Subcutaneous abdominal adipose tissue (tissue), 5 donors: ENCODE data around the gene ARHGAP15.

Experiments
- H3K27ac ChIP-seq: one replicate; pipeline ENCODE4 v1.7.0; 2013; ENCODE audit warnings: low read depth, mild to moderate bottlenecking, inconsistent platforms, low read length, moderate library complexity
- H3K27me3 ChIP-seq, 5 donors: one replicate each; pipeline ENCODE4 v1.7.0; 2013; ENCODE audit warnings: low read length in 5 of 5, inconsistent platforms in 1 of 5; ENCODE audit not compliant: control insufficient read depth in 5 of 5, insufficient read depth in 4 of 5
- H3K36me3 ChIP-seq, 5 donors: one replicate each; pipeline ENCODE4 v1.7.0; 2013; ENCODE audit warnings: low read length in 5 of 5; ENCODE audit not compliant: control insufficient read depth in 5 of 5, insufficient read depth in 5 of 5
- H3K4me1 ChIP-seq, 5 donors: one replicate each; pipeline ENCODE4 v1.7.0; 2013; ENCODE audit warnings: low read length in 5 of 5, mild to moderate bottlenecking in 3 of 5, moderate library complexity in 1 of 5; ENCODE audit not compliant: control insufficient read depth in 5 of 5, insufficient read depth in 5 of 5
- H3K4me3 ChIP-seq, 5 donors: one replicate each; pipeline ENCODE4 v1.7.0; 2013; ENCODE audit warnings: low read length in 5 of 5, low read depth in 1 of 5
- H3K9ac ChIP-seq, 5 donors: one replicate each; pipeline ENCODE4 v1.7.0; 2013; ENCODE audit warnings: low read length in 5 of 5, mild to moderate bottlenecking in 4 of 5, moderate library complexity in 3 of 5
- H3K9me3 ChIP-seq, 5 donors: one replicate each; pipeline ENCODE4 v1.7.0; 2013; ENCODE audit warnings: low read length in 5 of 5; ENCODE audit not compliant: control insufficient read depth in 5 of 5
- donor health status: healthy.
- donor health status: healthy.
- donor health status: healthy.
- donor health status: healthy.
- donor health status: healthy.

ARHGAP15 gene

DNA sequence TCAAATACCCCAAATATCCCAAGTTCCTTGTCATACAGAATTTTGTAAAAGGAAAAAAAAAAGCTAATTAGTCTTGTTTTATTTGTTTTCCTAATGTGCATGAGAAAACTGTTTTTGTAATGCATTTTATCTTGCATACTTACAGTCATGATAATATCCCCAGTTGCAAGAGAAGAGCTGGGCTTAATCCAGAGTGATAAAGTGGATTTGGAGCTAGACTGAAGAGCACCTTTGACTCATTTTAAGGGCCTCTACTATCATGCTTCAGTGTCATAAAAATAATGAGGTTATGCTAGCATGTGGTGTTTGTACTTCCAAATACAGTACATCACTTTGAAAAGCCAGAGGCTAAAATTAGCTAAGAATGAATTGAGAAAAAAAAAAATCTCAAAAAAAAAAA is 26.4 kb downstream of the ARHGAP15 start:
- H3K9ac ChIP-seq = no peak overlapping the region

DNA sequence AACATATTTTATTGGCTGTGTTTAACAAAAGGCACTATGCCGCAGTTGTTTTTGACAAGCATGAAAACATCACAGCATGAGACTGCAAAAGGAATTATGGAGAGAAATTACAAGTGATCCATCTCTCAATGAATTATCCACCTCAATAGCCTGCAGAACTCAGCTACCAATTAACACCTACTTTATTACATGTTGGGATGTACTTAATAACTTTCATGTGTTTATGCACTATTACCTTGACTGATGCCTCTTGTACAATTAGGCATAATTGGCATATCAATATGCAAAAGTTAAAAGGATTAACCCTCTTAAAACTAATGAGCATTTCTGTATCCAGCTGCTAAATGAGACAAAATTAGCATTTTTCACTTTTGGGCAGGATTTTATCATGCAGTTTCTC is 27.8 kb downstream of the ARHGAP15 start:
- Histone ChIP-seq H3K27ac (no peak overlapping the region), H3K4me3 (no peak overlapping the region), H3K27me3 (peaks cover 0 to 3% (median 0%) of the 10 kb centered on the region in 5 donors), H3K9me3 (no peaks in the 10 kb centered on the region), H3K4me1 (no peaks in the 10 kb centered on the region), H3K9ac (no peak overlapping the region), H3K36me3 (no peaks in the 10 kb centered on the region)

More for the DNA sequence above, 26.4 kb downstream of the ARHGAP15 start:
- Histone ChIP-seq H3K36me3 (no peaks in the 10 kb centered on the region), H3K27ac (no peak overlapping the region), H3K4me3 (no peak overlapping the region), H3K4me1 (no peaks in the 10 kb centered on the region), H3K9me3 (no peaks in the 10 kb centered on the region), H3K27me3 (no peaks in the 10 kb centered on the region)

DNA sequence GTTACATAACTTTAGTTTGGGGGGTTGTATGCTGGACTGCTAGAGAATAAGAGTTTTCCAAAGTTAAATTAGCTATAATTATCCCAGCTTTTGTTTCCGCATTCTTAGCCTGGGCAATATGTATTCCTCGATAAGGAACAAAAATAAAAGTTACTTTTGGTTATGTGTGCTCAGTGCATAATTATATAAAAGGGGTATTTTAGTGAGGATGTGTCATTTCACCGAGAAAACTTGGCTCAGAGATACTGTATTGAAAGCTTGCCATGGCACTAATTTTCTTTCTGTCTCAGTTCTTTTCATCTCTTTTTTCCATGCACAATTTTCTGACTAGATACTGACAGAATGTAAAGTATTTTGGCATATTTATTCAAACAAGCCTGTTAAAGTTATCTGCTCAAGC is 28.2 kb downstream of the ARHGAP15 start:
- no peak overlapping the region for H3K27ac ChIP-seq
- H3K4me1 ChIP-seq = no peaks in the 10 kb centered on the region
- H3K4me3 ChIP-seq = no peak overlapping the region

DNA sequence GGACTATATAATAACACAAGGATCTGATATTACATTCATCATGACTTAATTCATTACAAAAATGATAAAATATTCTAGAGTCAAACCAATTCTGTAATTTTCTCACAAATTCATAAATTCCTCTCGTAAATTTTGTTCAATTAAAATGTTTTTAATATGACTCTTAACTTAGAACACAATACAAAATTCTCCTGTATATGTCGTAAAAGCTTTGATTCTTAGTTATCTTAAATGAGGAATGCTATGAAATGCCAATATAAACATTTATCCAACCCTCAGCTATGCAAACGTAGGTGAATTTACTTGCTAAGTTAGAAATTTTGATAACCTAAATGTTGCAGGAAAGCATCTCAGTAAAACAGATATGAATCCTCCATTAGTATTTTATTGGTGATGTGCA is 28.9 kb downstream of the ARHGAP15 start:
- H3K9ac ChIP-seq = no peak overlapping the region
- H3K9me3 ChIP-seq = no peaks in the 10 kb centered on the region
- H3K27ac ChIP-seq = no peak overlapping the region
- peaks cover 0 to 3% (median 0%) of the 10 kb centered on the region in 5 donors for H3K27me3 ChIP-seq
- H3K4me1 ChIP-seq = no peaks in the 10 kb centered on the region
- no peaks in the 10 kb centered on the region for H3K36me3 ChIP-seq
- no peak overlapping the region for H3K4me3 ChIP-seq

More for the DNA sequence above, 28.2 kb downstream of the ARHGAP15 start:
- H3K27me3 ChIP-seq = peaks cover 0 to 3% (median 0%) of the 10 kb centered on the region in 5 donors
- H3K9me3 ChIP-seq = no peaks in the 10 kb centered on the region
- H3K9ac ChIP-seq = no peak overlapping the region
- H3K36me3 ChIP-seq = no peaks in the 10 kb centered on the region

DNA sequence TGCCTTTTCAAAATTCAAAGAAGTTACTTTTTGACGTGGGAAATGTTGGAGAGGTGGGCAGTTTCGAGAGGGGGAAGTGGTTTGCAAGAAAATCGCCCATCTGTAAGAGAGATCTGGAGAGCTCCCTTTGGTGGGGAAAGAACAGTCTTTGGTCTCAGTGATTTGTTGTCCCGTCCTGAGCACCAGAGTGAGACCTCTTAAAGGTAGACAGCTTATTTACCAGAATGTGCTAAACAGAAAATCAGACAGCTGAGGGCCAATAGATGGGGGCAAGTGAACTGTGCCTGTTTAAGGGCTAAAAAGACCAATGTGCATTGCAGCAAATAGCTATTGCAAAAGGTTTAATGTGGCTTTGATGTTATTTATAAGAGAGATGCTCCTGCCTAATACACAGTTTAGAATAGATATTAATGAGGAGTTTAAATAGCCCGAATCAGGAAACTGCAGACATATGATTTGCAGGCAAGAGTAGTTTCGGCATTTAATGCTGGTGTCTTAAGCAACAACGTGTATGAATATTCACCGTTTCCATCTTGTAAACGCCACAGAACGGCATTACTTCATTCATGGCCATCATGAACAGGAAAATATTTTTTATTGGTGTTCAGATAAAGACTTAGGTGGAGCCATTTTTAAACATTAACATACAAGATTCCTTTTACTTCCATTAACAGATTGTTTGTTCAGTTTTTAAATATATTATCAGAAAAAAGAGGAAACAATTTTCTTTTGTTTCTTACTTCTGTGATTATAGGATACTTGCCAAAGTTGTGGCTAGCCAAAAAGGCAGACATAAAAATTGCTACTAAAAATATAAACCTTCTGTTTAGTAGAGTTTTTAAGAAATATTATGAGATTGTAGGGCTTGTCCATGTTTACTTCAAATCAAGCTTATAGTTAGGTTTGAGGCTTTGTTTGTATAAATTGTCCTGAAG is 29.6 kb downstream of the ARHGAP15 start:
- no peak overlapping the region for H3K4me3 ChIP-seq
- H3K36me3 ChIP-seq = no peaks in the 10 kb centered on the region

DNA sequence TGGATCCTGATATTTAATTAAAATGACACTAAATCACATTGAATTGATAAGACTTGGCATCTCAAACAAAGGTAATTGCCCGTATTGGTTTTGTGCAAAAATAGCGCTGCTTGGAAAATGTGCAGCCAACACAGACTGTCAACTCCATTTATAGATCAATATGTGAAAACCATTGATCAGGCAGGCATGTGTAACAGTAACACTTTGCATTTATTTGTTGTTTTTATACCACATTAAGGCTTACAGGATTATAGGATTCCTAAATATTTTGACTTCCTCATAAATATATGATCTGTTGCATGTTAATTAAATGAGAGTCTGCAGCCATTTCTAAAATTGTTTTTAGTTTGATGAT is 30.2 kb downstream of the ARHGAP15 start:
- H3K4me1 ChIP-seq = no peaks in the 10 kb centered on the region
- no peaks in the 10 kb centered on the region for H3K9me3 ChIP-seq
- H3K36me3 ChIP-seq = no peaks in the 10 kb centered on the region
- H3K27ac ChIP-seq = no peak overlapping the region
- no peak overlapping the region for H3K4me3 ChIP-seq
- peaks cover 0 to 3% (median 0%) of the 10 kb centered on the region in 5 donors for H3K27me3 ChIP-seq
- H3K9ac ChIP-seq = no peak overlapping the region

More for the DNA sequence above, 29.6 kb downstream of the ARHGAP15 start:
- Histone ChIP-seq H3K9ac (no peak overlapping the region), H3K9me3 (no peaks in the 10 kb centered on the region), H3K4me1 (no peaks in the 10 kb centered on the region), H3K27ac (no peak overlapping the region), H3K27me3 (peaks cover 0 to 3% (median 0%) of the 10 kb centered on the region in 5 donors)

DNA sequence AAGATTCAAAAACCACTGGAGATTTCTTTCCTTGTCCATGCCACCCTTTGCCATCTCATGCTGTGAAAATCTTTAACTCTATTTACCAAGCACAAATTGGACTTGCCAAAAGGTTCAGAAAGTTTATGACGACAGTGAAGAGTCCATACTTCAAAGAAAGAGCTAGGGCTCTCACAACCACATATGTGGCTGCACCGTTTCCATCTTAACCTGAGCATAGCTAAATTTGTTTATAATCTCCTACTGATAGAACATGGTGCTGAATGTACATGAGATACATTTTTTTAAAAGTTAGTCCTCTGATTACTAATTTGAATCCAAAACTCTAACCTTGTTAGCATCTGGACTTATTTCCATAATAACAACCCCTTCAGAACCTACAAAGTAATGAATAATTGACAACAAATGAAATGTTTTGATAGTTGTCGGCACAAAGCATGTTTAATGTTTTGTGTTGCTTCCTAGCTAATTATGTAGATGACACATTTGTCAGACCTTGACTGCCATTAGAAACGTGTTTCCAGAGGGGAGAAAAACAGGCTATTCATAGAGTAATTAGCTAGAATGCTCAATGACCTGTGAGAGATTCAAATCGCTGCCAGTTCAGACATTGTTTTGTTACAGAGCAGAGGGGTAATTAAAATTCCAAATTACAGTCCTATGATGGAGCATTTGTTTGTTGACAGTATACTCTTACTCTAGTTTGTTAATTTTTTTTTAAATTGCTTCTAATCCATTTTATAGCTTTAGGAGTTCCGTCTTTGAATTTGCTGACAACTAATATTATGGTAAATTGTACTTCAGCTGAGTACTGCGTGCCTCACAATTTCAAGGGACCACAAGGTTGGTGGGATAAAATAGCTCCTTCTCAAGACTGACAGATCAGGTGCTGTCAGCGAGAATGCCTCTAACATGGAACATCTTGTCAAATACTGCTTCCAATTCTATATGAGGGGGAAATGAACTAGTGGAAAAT is 31.8 kb downstream of the ARHGAP15 start:
- Histone ChIP-seq H3K9me3 (no peaks in the 10 kb centered on the region), H3K27me3 (peaks cover 0 to 3% (median 0%) of the 10 kb centered on the region in 5 donors), H3K36me3 (no peaks in the 10 kb centered on the region), H3K9ac (no peak overlapping the region), H3K4me1 (no peaks in the 10 kb centered on the region), H3K4me3 (no peak overlapping the region), H3K27ac (no peak overlapping the region)

DNA sequence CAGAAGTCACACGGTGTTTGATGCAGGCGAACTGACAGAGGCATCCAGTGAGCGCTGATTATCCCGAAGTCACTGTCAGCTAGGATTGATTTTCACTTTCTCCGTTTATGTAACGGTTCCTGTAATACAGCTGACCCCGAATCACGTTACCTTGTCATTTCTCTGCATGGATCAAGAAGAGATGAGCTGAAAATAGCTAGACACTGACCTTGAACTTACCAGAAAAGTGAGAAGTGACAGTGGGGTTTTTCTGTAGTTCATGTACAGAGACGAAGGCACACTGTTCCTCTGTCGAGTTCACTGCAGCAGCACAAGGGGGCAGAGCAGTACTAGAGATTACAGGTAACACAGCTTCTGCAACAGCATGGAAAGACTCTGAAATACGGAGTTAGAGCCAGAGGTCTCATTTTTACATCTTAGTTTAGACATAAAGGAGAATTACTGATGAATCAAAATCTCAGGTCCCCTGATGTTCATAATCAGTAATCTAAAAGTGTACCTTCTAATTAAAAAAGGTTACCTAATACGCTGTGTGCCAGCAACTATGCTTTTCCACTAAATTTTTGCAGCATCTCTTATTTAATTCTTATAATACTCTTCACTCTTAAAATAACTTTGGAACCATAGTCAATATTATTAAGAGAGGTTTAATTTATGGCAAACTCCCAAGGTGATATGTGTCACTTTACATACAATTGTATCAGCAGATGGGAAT is 33.1 kb downstream of the ARHGAP15 start:
- H3K36me3 ChIP-seq = no peaks in the 10 kb centered on the region
- no peaks in the 10 kb centered on the region for H3K4me1 ChIP-seq

DNA sequence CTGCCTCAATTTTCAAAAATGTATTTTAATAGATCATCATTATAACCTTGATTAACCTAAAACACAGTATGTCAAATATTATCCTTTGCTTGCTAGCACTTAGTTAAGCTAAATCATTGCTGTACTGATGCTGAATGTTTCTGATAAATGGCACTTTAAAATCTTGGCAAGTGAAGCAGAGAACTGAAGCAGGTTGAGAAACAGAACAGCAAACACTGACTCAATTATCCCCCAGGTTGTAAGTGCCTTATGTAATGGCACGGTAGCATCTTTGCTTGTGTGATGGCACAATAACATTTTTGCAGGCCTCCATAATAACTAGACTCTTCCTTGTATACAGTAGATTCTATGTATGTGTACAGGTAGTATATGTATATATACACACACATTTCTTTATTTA is 33.8 kb downstream of the ARHGAP15 start:
- H3K36me3 ChIP-seq = no peaks in the 10 kb centered on the region
- no peak overlapping the region for H3K9ac ChIP-seq
- H3K4me1 ChIP-seq = no peaks in the 10 kb centered on the region
- H3K27me3 ChIP-seq = peaks cover 0 to 3% (median 0%) of the 10 kb centered on the region in 5 donors
- H3K4me3 ChIP-seq = no peak overlapping the region
- no peaks in the 10 kb centered on the region for H3K9me3 ChIP-seq
- no peak overlapping the region for H3K27ac ChIP-seq

More for the DNA sequence above, 33.1 kb downstream of the ARHGAP15 start:
- Histone ChIP-seq H3K27me3 (peaks cover 0 to 3% (median 0%) of the 10 kb centered on the region in 5 donors), H3K4me3 (no peak overlapping the region), H3K27ac (no peak overlapping the region), H3K9ac (no peak overlapping the region), H3K9me3 (no peaks in the 10 kb centered on the region)
